ENCODE data around the gene LDB2.

DNA sequence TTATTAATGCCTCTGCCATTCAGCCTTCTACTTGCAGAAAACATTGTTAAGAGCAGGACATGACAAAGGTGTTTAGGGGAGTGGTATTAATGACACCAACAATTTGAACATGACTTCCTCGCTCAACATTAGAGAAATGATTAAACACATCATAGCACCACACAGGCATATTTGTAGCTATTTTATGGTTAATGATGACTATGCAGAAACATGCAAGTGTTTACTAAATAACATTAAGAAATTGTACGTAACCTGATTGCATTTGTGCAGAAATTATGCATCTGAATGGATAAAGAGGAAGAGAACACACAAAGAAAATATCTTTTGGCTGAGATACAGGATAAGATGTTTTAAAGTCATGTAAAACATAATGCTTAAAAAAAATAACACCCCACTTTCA is 323.5 kb downstream of the LDB2 start:
- TF ChIP-seq POLR2AphosphoS5 (IDR thresholded peaks at IDR 0.05; ENCODE audit: borderline replicate concordance, low read depth, low read length) (no peak), EZH2 (IDR thresholded peaks at IDR 0.05) (no peak), FOXP2 (optimal IDR thresholded peaks at IDR 0.05; ENCODE audit: control extremely low read depth, extremely low read length, insufficient read depth) (no peak)
